C4-2B (cell line): Measurements from ENCODE around the gene CHMP4A.

Experiments used
- ZFX ChIP-seq: fragments of 450-650 bp; IDR thresholded peaks from 2 replicates; pipeline ENCODE4 v1.6.1; 2017
- TF ChIP-seq, protein P1 (sequence below): fragments of 450-650 bp; conservative IDR thresholded peaks from 2 replicates; pipeline ENCODE4 v1.5.1; 2017; ENCODE audit warnings: mild to moderate bottlenecking

DNA sequence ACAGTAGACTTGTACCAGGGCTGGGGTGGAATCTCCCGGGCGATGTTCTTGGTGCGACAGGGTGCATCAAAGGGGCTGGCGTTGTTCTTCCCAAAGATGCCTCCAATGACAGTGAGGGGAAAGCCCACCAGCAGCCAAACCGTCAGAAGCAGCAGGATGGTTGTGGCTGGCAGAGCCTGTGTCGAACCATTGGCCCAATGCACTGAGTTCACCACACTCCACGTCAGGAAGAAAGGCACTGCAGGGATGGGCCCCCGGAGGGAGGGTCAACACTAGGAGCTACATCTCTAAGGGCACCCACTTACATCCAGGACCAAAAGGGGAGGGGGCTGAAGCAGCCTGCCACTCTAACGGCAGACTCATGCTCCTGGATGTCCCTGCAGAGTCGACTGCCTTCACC is 22.9 kb downstream of the CHMP4A start:
- TF ChIP-seq, protein P1, sequence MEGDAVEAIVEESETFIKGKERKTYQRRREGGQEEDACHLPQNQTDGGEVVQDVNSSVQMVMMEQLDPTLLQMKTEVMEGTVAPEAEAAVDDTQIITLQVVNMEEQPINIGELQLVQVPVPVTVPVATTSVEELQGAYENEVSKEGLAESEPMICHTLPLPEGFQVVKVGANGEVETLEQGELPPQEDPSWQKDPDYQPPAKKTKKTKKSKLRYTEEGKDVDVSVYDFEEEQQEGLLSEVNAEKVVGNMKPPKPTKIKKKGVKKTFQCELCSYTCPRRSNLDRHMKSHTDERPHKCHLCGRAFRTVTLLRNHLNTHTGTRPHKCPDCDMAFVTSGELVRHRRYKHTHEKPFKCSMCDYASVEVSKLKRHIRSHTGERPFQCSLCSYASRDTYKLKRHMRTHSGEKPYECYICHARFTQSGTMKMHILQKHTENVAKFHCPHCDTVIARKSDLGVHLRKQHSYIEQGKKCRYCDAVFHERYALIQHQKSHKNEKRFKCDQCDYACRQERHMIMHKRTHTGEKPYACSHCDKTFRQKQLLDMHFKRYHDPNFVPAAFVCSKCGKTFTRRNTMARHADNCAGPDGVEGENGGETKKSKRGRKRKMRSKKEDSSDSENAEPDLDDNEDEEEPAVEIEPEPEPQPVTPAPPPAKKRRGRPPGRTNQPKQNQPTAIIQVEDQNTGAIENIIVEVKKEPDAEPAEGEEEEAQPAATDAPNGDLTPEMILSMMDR, result no peak
- TF ChIP-seq ZFX, result no peak
